GM12892 (cell line): Measurements from ENCODE around the gene PPP1CA.

Experiments used
- POLR2A ChIP-seq: IDR thresholded peaks from 2 replicates; pipeline ENCODE4 v1.6.1; 2011; ENCODE audit warnings: low read depth, low read length, control low read depth
- POLR2AphosphoS5 ChIP-seq: IDR thresholded peaks from 2 replicates; pipeline ENCODE4 v1.6.1; 2011; ENCODE audit warnings: low read depth, low read length, control low read depth
- TAF1 ChIP-seq: IDR thresholded peaks from 2 replicates; pipeline ENCODE4 v1.6.1; 2011; ENCODE audit warnings: low read depth, mild to moderate bottlenecking, control low read depth, low read length, borderline replicate concordance

- TF ChIP-seq TAF1 (no peak), POLR2A (no peak), POLR2AphosphoS5 (no peak)
Measured at GRCh38 chr11:67406420-67406968, 4.8 kb upstream of the PPP1CA start.
